Endothelial cell of umbilical vein (primary cell): Measurements from ENCODE around the gene CIDEB.

ENCODE experiments used
- EZH2 ChIP-seq: IDR thresholded peaks from 2 replicates; pipeline ENCODE4 v1.6.1; 2012; ENCODE audit warnings: borderline replicate concordance, low read depth, mild to moderate bottlenecking, moderate library complexity, low read length, inconsistent platforms; ENCODE audit not compliant: severe bottlenecking
- GATA2 ChIP-seq: IDR thresholded peaks from 2 replicates; pipeline ENCODE4 v1.7.0; 2011; ENCODE audit warnings: low read depth, mild to moderate bottlenecking, moderate library complexity, mixed read lengths, low read length; ENCODE audit not compliant: insufficient read length, insufficient read depth
- MAX ChIP-seq: IDR thresholded peaks from 2 replicates; pipeline ENCODE4 v1.6.1; 2011; ENCODE audit not compliant: insufficient read depth, insufficient read length
- MYC ChIP-seq: IDR thresholded peaks from one replicate; pipeline ENCODE4 v1.6.1; 2011; ENCODE audit warnings: mild to moderate bottlenecking, low read depth, low read length
- POLR2A ChIP-seq: IDR thresholded peaks from 2 replicates; pipeline ENCODE4 v1.6.1; 2012; ENCODE audit warnings: low read depth, mild to moderate bottlenecking, control low read depth, low read length
- POLR2AphosphoS5 ChIP-seq: IDR thresholded peaks from 2 replicates; pipeline ENCODE4 v1.6.1; 2012; ENCODE audit warnings: low read depth, mild to moderate bottlenecking, control low read depth, low read length, moderate library complexity; ENCODE audit not compliant: insufficient read depth
- TF ChIP-seq, protein P1 (sequence below), 2 donors: IDR thresholded peaks; 1 replicate in 1 of 2; 2 replicates in 1 of 2; pipeline ENCODE4 v1.5.1; 2011; ENCODE audit warnings: low read length in 2 of 2, mild to moderate bottlenecking in 2 of 2, moderate library complexity in 2 of 2, control low read depth in 1 of 2, inconsistent platforms in 1 of 2, low read depth in 1 of 2; ENCODE audit not compliant: insufficient read depth in 1 of 2; ENCODE audit errors: extremely low read depth in 1 of 2

- TF ChIP-seq, protein P1, sequence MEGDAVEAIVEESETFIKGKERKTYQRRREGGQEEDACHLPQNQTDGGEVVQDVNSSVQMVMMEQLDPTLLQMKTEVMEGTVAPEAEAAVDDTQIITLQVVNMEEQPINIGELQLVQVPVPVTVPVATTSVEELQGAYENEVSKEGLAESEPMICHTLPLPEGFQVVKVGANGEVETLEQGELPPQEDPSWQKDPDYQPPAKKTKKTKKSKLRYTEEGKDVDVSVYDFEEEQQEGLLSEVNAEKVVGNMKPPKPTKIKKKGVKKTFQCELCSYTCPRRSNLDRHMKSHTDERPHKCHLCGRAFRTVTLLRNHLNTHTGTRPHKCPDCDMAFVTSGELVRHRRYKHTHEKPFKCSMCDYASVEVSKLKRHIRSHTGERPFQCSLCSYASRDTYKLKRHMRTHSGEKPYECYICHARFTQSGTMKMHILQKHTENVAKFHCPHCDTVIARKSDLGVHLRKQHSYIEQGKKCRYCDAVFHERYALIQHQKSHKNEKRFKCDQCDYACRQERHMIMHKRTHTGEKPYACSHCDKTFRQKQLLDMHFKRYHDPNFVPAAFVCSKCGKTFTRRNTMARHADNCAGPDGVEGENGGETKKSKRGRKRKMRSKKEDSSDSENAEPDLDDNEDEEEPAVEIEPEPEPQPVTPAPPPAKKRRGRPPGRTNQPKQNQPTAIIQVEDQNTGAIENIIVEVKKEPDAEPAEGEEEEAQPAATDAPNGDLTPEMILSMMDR (IDR thresholded peaks at IDR 0.05; ENCODE audit: extremely low read depth in 1 of 2, insufficient read depth in 1 of 2, low read depth in 1 of 2, low read length in 2 of 2): no peak
- no peak for TF ChIP-seq EZH2
- TF ChIP-seq GATA2: peak; percentile 59
- TF ChIP-seq POLR2A: peak; percentile 44
- TF ChIP-seq POLR2AphosphoS5: peak; percentile 95
- peak; percentile 43 for TF ChIP-seq MYC
- no peak for TF ChIP-seq MAX
These were observed 5.1 kb upstream of the CIDEB start for GRCh38 chr14:24312736-24313507.
